Measurements from ENCODE around the gene CCNI. TPM values are rescaled to one million over a fixed set of nuclear protein-coding genes. Genes with fewer than 3 reads are reported as not detected.
A peak's percentile ranks its signal among the peaks of the same experiment; 100 is the strongest.

The CCNI gene
- total RNA-seq, 1 experiment from 2014 or later = 213 TPM

GRCh38 chr4:77006753-77007353, 68.9 kb downstream of the CCNI start:
- CTCF ChIA-PET = interaction anchor here (0.6 to 1.6 kb wide), 3 partner anchors 21 to 197 kb away, joined by 3 to 5 read pairs (median 4); no protein-coding TSS in a partner anchor
- H3K4me3 Mint-ChIP-seq = no peak overlapping the region
- H3K4me1 Mint-ChIP-seq = peaks cover 60% of the 10 kb centered on the region
- POLR2A ChIA-PET = no interaction called here
- H3K36me3 Mint-ChIP-seq = peaks cover 30% of the 10 kb centered on the region
- peak; percentile 9; the same call in 1 of the 2 replicates for ATAC-seq
- TF ChIP-seq ZNF532 (CRISPR knock-in tag; IDR thresholded peaks at IDR 0.05; ENCODE audit: borderline replicate concordance) (no peak), PRDM15 (CRISPR knock-in tag; IDR thresholded peaks at IDR 0.05) (no peak), FOXP4 (CRISPR knock-in tag; IDR thresholded peaks at IDR 0.05) (no peak), OVOL2 (CRISPR knock-in tag; IDR thresholded peaks at IDR 0.05; ENCODE audit: borderline replicate concordance) (no peak), ZNF425 (CRISPR knock-in tag; conservative IDR thresholded peaks at IDR 0.05) (no peak), IRF1 (CRISPR knock-in tag; IDR thresholded peaks at IDR 0.05) (no peak), EMX1 (CRISPR knock-in tag; IDR thresholded peaks at IDR 0.05) (no peak), E2F5 (CRISPR knock-in tag; IDR thresholded peaks at IDR 0.05) (no peak), MXD4 (CRISPR knock-in tag; IDR thresholded peaks at IDR 0.05; ENCODE audit: borderline replicate concordance) (no peak), NFYB (CRISPR knock-in tag; conservative IDR thresholded peaks at IDR 0.05; ENCODE audit: low read depth) (no peak), ATF6 (CRISPR knock-in tag; IDR thresholded peaks at IDR 0.05) (no peak), RELA (CRISPR knock-in tag; IDR thresholded peaks at IDR 0.05; ENCODE audit: borderline replicate concordance) (no peak), ZNF396 (CRISPR knock-in tag; IDR thresholded peaks at IDR 0.05; ENCODE audit: borderline replicate concordance) (no peak), ZSCAN18 (CRISPR knock-in tag; IDR thresholded peaks at IDR 0.05) (no peak)
- DNase-seq (ENCODE audit: low spot score) = no peak
- H3K27ac Mint-ChIP-seq = peak overlapping the region; percentile 81; the same call in 1 of the 2 replicates
- no peaks in the 10 kb centered on the region for H3K27me3 Mint-ChIP-seq (ENCODE audit: low read depth)
- H3K9me3 Mint-ChIP-seq = no peaks in the 10 kb centered on the region
